Measurements from ENCODE around the gene KDM1A. TPM values are rescaled to one million over a fixed set of nuclear protein-coding genes. Genes with fewer than 3 reads are reported as not detected.

KDM1A gene
- total RNA-seq, 1 experiment from 2014 or later: 204 TPM

GRCh38 chr1:23116921-23117699, 97.8 kb downstream of the KDM1A start:
- Histone ChIP-seq H2BK5ac (ENCODE audit: insufficient read length, low read length) (no peak overlapping the region), H4K20me1 (ENCODE audit: control insufficient read depth, insufficient read depth, insufficient read length) (no peaks in the 10 kb centered on the region), H2BK15ac (ENCODE audit: low read depth, low read length) (no peak overlapping the region), H3K4me2 (ENCODE audit: insufficient read depth, insufficient read length, low read length) (no peak overlapping the region), H2AK5ac (ENCODE audit: insufficient read length, low read length) (no peak overlapping the region), H2AFZ (ENCODE audit: low read length) (no peak overlapping the region), H2BK20ac (ENCODE audit: low read depth, low read length, poor library complexity, severe bottlenecking) (no peak overlapping the region), H3K79me2 (ENCODE audit: insufficient read depth, low read length) (peaks cover 19% of the 10 kb centered on the region; the same call in 1 of the 2 replicates), H3K14ac (ENCODE audit: insufficient read depth, low read length) (no peak overlapping the region), H3K4ac (ENCODE audit: low read depth, low read length) (no peak overlapping the region), H3K9me3 (ENCODE audit: control insufficient read depth, low read depth, low read length) (no peaks in the 10 kb centered on the region), H3K23me2 (ENCODE audit: insufficient read length, low read depth, low read length, poor library complexity, severe bottlenecking) (no peaks in the 10 kb centered on the region), H4K8ac (replicated peaks; ENCODE audit: insufficient read length, low read depth, low read length) (no peak overlapping the region), H3K18ac (ENCODE audit: insufficient read length, low read depth, low read length) (no peak overlapping the region), H3K79me1 (ENCODE audit: insufficient read depth, low read depth, low read length, poor library complexity, severe bottlenecking) (peaks cover 9% of the 10 kb centered on the region), H3K56ac (ENCODE audit: insufficient read length, low read depth, low read length) (no peak overlapping the region), H4K91ac (ENCODE audit: insufficient read length, low read depth, low read length) (no peak overlapping the region), H3K23ac (ENCODE audit: insufficient read length, low read depth, low read length) (no peak overlapping the region), H2BK120ac (ENCODE audit: low read depth, low read length, poor library complexity, severe bottlenecking) (no peak overlapping the region), H2BK12ac (ENCODE audit: insufficient read length, low read depth, low read length) (no peak overlapping the region), H3K9ac (ENCODE audit: extremely low read depth, insufficient read length, low read length) (no peak overlapping the region), H4K5ac (ENCODE audit: insufficient read length, low read depth, low read length) (no peak overlapping the region), H3K4me1 (ENCODE audit: insufficient read depth, low read length) (no peaks in the 10 kb centered on the region; the same call in none of the 2 replicates), H3K27me3 (ENCODE audit: insufficient read depth, low read length) (no peaks in the 10 kb centered on the region), H3T11ph (ENCODE audit: low read length) (no peak overlapping the region), H3K27ac (ENCODE audit: insufficient read length, low read depth, low read length) (no peak overlapping the region)
- no CpG with 5 or more reads among the region's 2 CpGs for WGBS (ENCODE audit: extremely low coverage, insufficient read length, low lambda C conversion rate)
- Mint-ChIP-seq H3K27ac (no peak overlapping the region), H3K9me3 (no peaks in the 10 kb centered on the region), H3K4me3 (no peak overlapping the region), H3K27me3 (ENCODE audit: low read depth) (no peaks in the 10 kb centered on the region), H3K36me3 (ENCODE audit: insufficient read depth in 1 of 3, low read depth in 3 of 3) (no peaks in the 10 kb centered on the region), H3K4me1 (peaks cover 11 to 18% of the 10 kb centered on the region in 2 experiments)
- DNase-seq: no peak
- no peak for TF ChIP-seq CTCF (conservative IDR thresholded peaks at IDR 0.05)

Measured in H9 (cell line).